Stimulated activated CD8-positive, alpha-beta memory T cell treated with anti-CD3 and anti-CD28 coated beads, Interleukin-2, amount 100 ng/mL, for 1 hour (primary cell): ENCODE results near the gene RNF26.

ENCODE experiments used
- DNase-seq, 2 donors: peaks; one replicate each; pipeline ENCODE4 v3.0.0-alpha.2; 2020; ENCODE audit warnings: low read depth in 2 of 2

The RNF26 gene

DNA sequence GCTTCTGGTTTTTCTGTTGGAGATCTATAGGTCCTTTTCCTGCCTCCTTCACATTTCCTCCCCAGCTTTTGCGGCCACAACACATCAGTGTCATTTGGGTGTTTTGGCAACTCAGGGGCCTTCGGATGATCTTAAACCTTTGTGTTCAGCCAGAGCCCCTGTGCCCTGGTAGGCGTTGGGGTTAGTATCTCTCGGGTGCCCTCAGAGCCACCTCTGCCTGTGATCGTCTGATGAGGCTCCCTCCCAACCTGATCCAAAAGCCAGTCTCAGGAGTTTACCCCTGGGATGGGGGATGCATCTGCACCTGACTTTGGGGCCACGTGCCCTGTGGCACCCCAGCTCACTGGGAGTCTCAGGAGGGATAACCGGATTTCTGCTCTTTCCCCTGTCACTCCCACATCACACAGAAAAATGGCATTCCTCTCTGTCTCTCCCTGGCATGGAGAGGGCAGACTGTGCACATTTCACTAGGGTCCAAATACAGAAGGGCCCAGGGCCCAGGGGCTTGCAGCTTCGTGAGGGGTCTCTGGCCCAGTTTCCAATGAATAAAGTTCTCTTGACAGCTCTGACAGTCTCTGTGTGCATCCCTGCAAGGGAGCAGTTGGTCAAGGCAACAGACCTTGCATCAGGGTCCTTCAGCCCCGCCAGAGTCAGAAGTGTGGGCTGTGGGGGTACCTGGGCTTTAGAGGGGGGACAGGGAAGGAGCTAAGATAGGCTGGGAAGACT lies 2.6 kb downstream of the RNF26 start:
- no peak for DNase-seq

- no peak for DNase-seq
These were observed 3.4 kb downstream of the RNF26 start for GRCh38 chr11:119337581-119338317.

DNA sequence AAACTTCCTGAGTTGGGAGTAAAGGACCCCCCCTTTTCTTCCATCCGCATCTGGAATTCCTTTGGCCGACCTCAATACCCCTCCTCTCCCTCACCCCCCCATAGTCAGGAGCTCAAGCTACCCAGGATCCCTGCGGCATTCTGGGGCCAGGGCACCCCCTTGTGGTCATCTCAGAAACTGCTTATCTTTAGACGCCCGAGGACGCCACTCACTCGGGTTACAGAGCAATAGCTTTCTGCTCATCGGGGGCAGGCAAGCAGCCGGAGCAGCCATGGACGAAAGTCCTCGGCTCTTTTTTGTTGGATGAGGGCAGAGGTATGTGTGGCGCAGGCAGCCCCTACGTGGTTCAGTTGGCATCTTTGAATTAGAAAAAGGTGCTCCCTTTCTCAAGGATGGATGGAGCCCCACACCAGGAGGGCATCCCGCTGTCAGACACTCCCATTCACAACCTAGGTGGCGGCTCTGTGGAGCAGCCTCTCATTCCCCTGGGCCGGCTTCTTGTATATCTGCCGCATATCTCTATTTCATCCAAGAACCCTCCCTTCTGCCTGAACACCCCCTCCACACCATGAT lies 4.1 kb downstream of the RNF26 start:
- DNase-seq: peak; percentile 17 to 34

DNA sequence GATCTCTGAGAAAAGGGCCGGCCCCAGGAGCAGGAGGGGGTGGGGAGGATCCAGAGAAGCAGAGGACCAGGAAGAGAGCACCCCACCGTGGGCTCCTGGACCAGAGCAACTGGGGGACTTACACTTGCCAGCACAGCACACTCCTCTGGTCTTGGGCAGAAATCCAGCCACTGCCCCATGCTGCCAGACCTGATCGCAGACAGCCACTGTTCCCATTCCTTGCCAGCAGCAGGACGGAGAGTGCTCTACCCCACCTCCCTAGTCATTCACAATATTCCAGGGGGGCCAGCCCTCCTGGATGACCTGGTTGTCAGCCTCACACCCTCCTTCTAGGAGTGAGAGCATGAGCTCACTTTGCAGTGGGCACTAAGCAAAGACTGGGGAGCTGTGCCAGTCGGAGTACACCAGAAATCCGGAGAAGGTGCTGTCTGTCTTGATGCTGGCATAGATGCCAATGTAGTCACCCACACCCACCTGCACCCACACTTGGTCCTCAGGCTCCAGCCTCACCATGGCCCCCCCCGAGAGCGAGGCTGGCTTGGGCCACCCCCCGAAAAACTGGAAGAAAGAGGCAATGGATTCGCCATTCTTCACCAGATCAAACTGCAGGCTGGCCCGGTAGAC lies 4.8 kb downstream of the RNF26 start:
- no peak for DNase-seq

GRCh38 chr11:119339589-119340334 lies 5.4 kb downstream of the RNF26 start:
- DNase-seq: no peak

- no peak for DNase-seq
These were observed 6.3 kb downstream of the RNF26 start, which contains the start of gene C1QTNF5 for GRCh38 chr11:119340335-119341221. TSS of gene C1QTNF5 (minus strand) at chr11:119340883. CDS start at chr11:119340397, 486 bp downstream.

DNA sequence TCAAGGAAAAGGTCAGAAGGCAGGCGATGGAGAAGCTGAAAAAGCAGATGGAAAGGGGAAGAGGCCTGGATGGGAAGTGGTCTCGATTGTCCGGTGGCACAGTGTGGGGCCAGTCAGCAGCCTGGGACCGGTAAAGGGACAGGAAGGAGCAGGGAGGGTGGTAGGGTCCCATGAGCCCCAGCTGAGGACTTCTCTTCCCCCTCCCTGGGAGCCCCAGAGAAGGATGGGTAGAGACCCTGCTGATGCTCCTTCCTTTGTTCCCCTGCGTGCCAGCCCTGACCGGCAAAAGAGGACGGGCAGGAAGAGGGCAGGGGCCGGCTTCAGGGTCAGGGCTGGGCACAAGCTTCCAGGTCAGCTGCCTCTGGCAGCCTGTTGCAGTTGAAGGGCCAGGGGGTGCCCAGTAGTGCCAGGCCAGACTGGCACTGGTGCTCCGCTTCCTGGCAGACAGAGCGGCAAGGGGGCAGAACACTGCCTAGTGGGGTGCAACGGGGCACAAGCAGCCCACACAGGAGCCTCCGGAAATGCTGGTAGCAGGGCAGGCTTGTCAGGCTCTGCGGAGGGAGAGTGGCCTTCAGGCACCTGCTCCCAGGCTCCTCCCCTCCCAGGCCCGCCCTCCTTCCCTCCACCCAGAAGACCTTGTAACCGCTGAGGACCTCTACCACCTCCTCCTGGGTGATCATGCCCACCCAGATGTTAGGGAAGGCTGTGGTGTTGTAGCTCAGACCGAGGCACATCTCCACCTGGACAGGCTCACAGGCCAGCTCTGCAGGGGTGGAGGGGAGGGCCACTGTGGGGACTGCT lies 7.1 kb downstream of the RNF26 start:
- DNase-seq: no peak

- DNase-seq: no peak
These were observed 7.6 kb downstream of the RNF26 start for GRCh38 chr11:119342023-119342300.

DNA sequence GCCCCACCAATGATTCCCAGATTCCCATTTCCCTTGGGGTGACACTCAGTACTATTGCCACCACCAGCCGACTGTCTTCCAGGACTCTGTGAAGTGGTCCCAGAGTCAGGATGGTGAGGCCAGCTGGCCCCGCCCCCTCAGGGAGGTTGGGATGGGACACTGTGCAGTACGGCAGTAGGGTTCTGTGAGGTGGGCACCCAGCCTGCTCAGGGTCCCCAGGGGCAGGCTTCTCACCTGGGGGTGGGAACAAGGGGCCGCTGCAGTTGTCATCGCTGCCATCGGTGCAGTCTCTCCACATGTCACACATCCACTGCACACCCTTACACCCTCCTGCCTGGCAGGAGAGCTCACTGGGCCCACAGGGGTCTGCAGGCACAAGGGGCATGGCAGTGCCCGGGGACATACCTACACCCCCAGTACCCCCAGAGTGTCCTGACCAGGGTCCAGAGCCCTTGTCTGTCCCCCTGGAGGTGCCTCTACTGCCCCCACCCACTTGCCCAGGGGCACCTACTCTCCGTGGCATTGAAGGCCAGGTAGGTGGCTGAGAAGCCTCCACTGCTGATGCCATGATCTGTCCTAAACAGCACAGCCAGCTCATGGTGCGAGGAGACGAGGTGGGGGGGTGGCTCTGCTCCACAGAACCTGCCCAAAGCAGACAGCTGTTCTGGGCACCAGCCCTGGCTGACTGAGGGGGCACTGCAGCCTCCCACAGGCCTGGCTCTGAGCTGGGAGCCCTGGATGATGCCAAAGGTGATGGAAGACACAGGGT lies 8.2 kb downstream of the RNF26 start:
- DNase-seq: no peak

DNA sequence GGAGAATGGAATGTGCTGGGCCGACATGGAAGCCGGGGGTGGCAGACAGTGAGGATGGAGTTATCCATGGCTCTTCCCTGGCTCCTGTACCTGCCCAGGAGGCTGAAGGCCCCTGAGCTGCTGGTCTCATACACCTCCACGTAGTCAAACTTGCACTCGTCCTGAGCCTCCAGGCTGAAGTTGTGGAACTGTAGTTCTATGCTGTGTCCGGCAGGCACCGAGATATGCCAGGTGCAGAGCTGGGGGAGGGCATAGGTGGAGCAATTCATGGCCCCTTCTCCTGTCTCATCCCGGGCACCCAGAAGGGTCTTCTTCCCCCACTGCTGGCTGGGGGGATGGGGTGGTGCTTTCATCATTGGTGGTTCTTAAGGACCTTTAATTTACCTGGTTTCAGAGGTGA lies 9.4 kb downstream of the RNF26 start:
- DNase-seq: no peak

DNA sequence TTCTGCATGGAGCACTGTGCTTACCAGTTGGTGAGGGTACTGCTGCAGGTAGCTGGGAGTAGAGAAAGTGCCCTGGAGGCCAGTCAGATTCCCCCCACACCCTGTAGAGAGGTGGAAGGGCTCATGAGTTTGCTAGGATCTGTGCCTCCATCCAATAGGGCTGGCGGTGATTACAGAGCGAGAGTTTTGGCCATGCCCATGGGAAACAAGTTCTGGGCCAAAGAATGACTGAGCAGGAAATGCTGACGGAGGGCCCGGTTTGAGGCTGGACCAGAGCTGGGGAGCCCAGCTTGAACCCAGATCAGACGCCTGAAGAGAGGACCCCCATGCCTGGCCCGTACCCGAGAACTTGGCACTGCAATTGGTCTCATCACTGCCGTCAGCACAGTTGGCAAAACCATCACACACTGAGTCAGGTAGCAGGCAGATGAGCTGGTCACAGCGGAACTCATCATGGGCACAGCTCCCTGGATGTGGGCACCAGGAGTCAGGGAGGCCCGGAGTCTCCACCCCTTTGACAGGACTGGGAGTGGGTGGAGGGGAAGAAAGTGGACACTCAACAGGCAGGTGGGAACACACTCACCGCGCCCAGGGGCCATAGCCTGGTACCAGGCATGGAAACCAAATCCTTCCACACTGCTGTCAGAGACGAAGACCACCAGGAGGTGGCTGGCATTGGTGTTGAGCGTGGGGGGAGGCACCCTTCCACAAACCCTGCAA lies 10.1 kb downstream of the RNF26 start:
- DNase-seq: no peak

DNA sequence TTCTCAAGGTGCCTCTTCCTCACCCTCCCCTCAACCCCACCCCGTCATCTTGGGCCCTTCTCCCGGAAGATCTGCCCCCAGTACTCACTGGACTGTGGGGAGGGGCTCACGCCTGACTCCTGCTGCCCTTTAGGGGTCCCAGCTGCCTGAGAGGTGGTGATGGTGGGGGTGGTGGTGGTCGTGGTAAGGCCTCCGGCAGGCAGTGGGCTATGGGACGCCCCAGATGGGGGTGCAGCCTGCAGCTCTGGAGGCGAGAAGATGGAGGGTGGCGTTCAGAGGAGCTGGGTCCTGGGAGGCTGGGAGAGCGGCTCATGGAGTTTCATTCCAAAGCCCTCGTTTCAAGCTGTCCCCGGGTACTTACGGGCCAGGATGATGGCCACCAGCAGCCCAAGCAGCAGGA lies 11.4 kb downstream of the RNF26 start:
- DNase-seq: no peak

DNA sequence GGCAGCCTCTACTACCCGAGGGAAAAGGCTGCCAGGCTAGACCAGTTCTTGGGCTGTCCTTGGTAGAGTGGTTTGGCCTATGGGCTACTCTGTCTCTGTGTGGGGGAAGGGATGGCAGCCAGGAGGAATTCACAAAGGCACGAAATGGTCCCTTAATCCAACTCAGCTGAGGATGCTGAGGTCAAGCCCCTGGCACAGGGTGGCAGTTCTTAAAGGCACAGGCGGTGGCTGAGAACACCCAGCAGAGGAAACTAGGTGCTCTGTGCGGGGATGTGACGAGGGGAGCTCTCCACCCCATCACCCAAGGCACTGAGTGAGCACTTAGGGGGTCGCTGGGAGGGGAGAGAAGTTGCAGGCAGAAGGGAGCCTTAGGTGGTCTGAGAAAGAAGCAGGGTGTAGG lies 12.3 kb downstream of the RNF26 start, which contains the start of gene MFRP:
MFRP (minus strand) TSS at position 101 of the 400 bp plus-strand sequence. CDS start 192 bp downstream, outside the sequence.
- DNase-seq: no peak

DNA sequence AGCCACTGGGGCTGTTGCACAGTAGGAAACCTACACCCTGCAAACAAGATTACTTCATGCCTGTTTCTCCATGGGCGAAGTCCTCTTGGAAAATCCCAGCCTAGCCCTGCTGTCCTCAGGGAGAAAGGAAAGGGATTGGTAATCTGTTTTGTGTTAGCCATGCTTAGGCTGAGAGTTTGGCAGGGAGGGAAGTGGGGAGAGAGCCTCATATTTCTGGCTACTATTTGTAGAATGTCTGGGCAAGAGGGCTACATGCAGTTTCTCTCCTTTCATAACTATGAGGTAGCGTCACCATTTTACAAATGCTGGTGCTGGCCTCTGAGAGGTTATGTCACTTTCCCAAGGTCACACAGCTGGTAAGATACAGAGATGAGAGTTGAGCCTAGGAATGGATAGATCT lies 12.9 kb downstream of the RNF26 start:
- DNase-seq: no peak

GRCh38 chr11:119347940-119348605 lies 13.7 kb downstream of the RNF26 start:
- DNase-seq: no peak

- no peak for DNase-seq
These were observed 16.0 kb downstream of the RNF26 start for GRCh38 chr11:119350302-119350701.

DNA sequence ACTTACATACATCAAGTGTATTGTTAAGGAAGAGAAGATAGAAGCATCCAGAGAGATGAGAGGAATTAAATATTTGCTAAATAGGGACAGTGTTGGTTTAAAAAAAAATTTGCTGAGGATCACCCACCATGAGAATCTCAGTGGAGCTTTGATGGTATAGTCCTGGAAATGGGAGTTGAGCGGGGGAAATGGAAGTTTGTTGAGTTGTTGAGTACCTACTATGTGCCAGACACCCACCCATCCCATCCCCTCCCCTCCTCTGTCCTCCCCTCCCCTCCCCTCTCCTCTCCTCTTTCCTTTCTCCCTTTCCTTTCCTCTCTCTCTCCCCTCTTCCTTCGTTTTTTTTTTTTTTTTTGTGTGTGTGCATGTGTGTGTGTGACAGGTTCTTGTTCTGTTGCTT lies 16.9 kb downstream of the RNF26 start:
- DNase-seq: no peak

DNA sequence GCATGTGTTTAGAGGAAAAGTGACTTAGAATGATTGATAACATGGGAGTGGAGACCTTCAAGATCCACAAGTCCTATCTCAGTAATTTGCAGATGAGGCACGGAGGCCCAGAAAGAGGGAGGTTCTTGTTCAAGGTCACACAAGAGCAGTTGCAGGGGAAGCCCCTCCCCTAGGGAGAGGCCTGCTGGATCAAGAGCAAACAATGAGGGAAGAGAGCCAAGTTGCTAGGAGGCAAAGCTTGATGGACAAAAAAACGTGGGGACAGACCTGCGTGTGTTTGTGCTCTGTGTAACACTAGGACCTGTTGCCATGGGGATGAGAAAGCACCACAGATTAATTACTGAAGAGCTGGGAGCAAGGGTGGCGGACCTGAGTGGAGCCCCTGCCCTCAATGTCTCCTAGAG lies 18.5 kb downstream of the RNF26 start:
- no peak for DNase-seq
